Sigmoid colon (tissue), 4 donors: ENCODE results near the gene FCGBP.

Experiments
- EP300 ChIP-seq, 4 donors: sonication (generic); formaldehyde crosslinking; IDR thresholded peaks; one replicate each; pipeline ENCODE4 v1.6.1; 2017; ENCODE audit warnings: antibody characterized with exemption in 4 of 4
- POLR2A ChIP-seq, 2 donors: fragments of 450-650 bp; IDR thresholded peaks; one replicate each; pipeline ENCODE4 v1.6.1; 2016; ENCODE audit warnings: antibody characterized with exemption in 2 of 2, mild to moderate bottlenecking in 2 of 2, moderate library complexity in 2 of 2
- POLR2AphosphoS5 ChIP-seq, 4 donors: sonication (generic); formaldehyde crosslinking; IDR thresholded peaks; one replicate each; pipeline ENCODE4 v1.6.1; 2017; ENCODE audit warnings: antibody characterized with exemption in 4 of 4
- TF ChIP-seq, protein P1 (sequence below), 4 experiments: fragments of 450-650 bp in 3 of 4; fragments of 200-600 bp in 1 of 4; IDR thresholded peaks; one replicate each; pipeline ENCODE4 v1.5.1; 2016 to 2019; ENCODE audit warnings: antibody characterized with exemption in 4 of 4, mild to moderate bottlenecking in 3 of 4, moderate library complexity in 2 of 4

DNA sequence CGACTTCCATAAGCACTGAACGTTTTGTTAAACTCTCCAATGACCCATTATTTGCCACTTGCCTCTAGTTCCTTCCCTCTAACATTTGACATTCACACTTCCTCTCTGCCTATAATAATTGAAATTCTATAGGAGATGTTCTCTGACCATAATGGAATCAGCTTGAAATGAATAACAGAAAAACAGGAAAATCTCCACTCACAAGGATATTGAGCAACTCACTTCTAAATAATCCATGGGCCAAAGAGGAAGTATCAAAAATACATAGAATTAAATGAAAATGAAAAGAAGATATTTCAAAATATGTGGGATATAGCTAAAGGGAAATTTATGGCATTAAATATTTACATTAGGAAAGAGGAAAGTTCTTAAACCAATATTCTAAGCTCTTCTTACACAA, 3.4 kb upstream of the FCGBP start:
- TF ChIP-seq POLR2A (IDR thresholded peaks at IDR 0.05) (no peak), EP300 (IDR thresholded peaks at IDR 0.05) (no peak), POLR2AphosphoS5 (IDR thresholded peaks at IDR 0.05) (no peak)
- TF ChIP-seq, protein P1, sequence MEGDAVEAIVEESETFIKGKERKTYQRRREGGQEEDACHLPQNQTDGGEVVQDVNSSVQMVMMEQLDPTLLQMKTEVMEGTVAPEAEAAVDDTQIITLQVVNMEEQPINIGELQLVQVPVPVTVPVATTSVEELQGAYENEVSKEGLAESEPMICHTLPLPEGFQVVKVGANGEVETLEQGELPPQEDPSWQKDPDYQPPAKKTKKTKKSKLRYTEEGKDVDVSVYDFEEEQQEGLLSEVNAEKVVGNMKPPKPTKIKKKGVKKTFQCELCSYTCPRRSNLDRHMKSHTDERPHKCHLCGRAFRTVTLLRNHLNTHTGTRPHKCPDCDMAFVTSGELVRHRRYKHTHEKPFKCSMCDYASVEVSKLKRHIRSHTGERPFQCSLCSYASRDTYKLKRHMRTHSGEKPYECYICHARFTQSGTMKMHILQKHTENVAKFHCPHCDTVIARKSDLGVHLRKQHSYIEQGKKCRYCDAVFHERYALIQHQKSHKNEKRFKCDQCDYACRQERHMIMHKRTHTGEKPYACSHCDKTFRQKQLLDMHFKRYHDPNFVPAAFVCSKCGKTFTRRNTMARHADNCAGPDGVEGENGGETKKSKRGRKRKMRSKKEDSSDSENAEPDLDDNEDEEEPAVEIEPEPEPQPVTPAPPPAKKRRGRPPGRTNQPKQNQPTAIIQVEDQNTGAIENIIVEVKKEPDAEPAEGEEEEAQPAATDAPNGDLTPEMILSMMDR (IDR thresholded peaks at IDR 0.05), result no peak
